ENCODE results near the gene EIF4B. TPM values are rescaled to one million over a fixed set of nuclear protein-coding genes. Genes with fewer than 3 reads are reported as not detected.

Gene EIF4B
- total RNA-seq, 1 experiment from 2014 or later: 351 TPM

GRCh38 chr12:53036802-53037201, 30.5 kb downstream of the EIF4B start:
- no peak for ATAC-seq
- Histone ChIP-seq H3K4me3 (ENCODE audit: low read depth in 2 of 2, low read length in 2 of 2) (no peak overlapping the region), H3K27me3 (ENCODE audit: control insufficient read depth, insufficient read depth, low read length) (no peaks in the 10 kb centered on the region), H3K4me1 (ENCODE audit: control insufficient read depth, insufficient read depth, low read length) (no peaks in the 10 kb centered on the region), H3K36me3 (ENCODE audit: control insufficient read depth, insufficient read depth, low read length) (peaks cover 42% of the 10 kb centered on the region), H3K9me3 (ENCODE audit: control insufficient read depth, insufficient read depth, low read depth, low read length) (no peaks in the 10 kb centered on the region), H3K27ac (ENCODE audit: low read length) (0 out of 2 replicates have a peak overlapping the region, but pooled peaks have one; percentile 13)
- in situ Hi-C loops (cut with HindIII; ENCODE audit: low pct_unique_long_range_greater_than_20kb, low sequenced_read_pairs) (no loop called here), intact Hi-C loops (cut with micrococcal nuclease; ENCODE audit: unreplicated experiment) (no loop called here)
- ChIA-PET POLR2A (no interaction called here), CTCF (no interaction called here)
- TF ChIP-seq CTCF (IDR thresholded peaks at IDR 0.05) (no peak), TCF7L2 (IDR thresholded peaks at IDR 0.05; ENCODE audit: low read depth, low read length) (no peak)
- no TSS peak for BruUV-seq (replicated peaks)
- DNase-seq (ENCODE audit: low read depth, low spot score): no peak

GRCh38 chr12:53039851-53040250, 33.6 kb downstream of the EIF4B start:
- peaks cover 27% of the 10 kb centered on the region for H3K36me3 ChIP-seq (ENCODE audit: control insufficient read depth, insufficient read depth, low read length)
- no TSS peak for BruUV-seq (replicated peaks)
- in situ Hi-C loops (cut with HindIII; ENCODE audit: low pct_unique_long_range_greater_than_20kb, low sequenced_read_pairs): no loop called here
- ChIA-PET POLR2A (no interaction called here), CTCF (no interaction called here)
- H3K4me3 ChIP-seq (ENCODE audit: low read depth in 2 of 2, low read length in 2 of 2): no peak overlapping the region
- H3K27ac ChIP-seq (ENCODE audit: low read length): no peak overlapping the region
- TF ChIP-seq SIN3A (IDR thresholded peaks at IDR 0.05; ENCODE audit: borderline replicate concordance, insufficient read depth, low read depth, low read length) (no peak), CTCF (IDR thresholded peaks at IDR 0.05) (no peak), TCF7L2 (IDR thresholded peaks at IDR 0.05; ENCODE audit: low read depth, low read length) (no peak), REST (IDR thresholded peaks at IDR 0.05; ENCODE audit: insufficient read depth in 1 of 2, low read depth in 2 of 2, low read length in 1 of 2) (no peak), POLR2AphosphoS5 (IDR thresholded peaks at IDR 0.05; ENCODE audit: low read depth, low read length) (no peak; the same call in 1 of the 2 replicates)
- H3K4me1 ChIP-seq (ENCODE audit: control insufficient read depth, insufficient read depth, low read length): peaks cover 14% of the 10 kb centered on the region
- no peaks in the 10 kb centered on the region for H3K9me3 ChIP-seq (ENCODE audit: control insufficient read depth, insufficient read depth, low read depth, low read length)
- intact Hi-C loops (cut with micrococcal nuclease; ENCODE audit: unreplicated experiment): no loop called here
- no peak for ATAC-seq
- no peaks in the 10 kb centered on the region for H3K27me3 ChIP-seq (ENCODE audit: control insufficient read depth, insufficient read depth, low read length)
- DNase-seq (ENCODE audit: low read depth, low spot score): no peak
